LHCN-M2 (cell line): ENCODE measurements around the gene FBF1. TPM values are rescaled to one million over a fixed set of nuclear protein-coding genes. Genes with fewer than 3 reads are reported as not detected.
"Not testable (repeated sequence)": the region's sequence is repeated elsewhere in the genome, so short reads cannot be mapped to it uniquely, and the experiment has no call there.

ENCODE experiments used
- DNase-seq: peaks from one replicate; pipeline ENCODE4 v3.0.0-alpha.2; 2012; ENCODE audit warnings: low read depth
- total RNA-seq: library from RNA; depleted of rRNA; stranded (reverse); fragments of >200 nt; gene quantifications from 2 replicates; pipeline ENCODE4 v1.2.3, GENCODE V29; 2014; rRNA removed

FBF1 gene
- total RNA-seq, 1 experiment from 2014 or later: 19.7 TPM

GRCh38 chr17:75876190-75876937, 64.5 kb downstream of the FBF1 start:
- DNase-seq: no peak

DNA sequence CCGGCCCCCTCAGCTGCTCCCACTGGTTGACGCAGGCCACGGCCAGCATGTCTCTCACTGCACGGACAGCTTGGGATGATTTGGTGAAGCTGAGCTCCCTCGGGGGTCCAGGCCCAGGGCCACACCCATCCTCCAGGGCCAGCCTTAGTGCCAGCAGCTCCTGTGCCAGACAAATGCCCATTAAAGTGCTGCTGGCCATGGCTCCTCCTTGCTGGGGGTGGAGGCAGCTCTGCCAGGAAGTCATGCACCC, 65.0 kb downstream of the FBF1 start:
- DNase-seq: no peak

DNA sequence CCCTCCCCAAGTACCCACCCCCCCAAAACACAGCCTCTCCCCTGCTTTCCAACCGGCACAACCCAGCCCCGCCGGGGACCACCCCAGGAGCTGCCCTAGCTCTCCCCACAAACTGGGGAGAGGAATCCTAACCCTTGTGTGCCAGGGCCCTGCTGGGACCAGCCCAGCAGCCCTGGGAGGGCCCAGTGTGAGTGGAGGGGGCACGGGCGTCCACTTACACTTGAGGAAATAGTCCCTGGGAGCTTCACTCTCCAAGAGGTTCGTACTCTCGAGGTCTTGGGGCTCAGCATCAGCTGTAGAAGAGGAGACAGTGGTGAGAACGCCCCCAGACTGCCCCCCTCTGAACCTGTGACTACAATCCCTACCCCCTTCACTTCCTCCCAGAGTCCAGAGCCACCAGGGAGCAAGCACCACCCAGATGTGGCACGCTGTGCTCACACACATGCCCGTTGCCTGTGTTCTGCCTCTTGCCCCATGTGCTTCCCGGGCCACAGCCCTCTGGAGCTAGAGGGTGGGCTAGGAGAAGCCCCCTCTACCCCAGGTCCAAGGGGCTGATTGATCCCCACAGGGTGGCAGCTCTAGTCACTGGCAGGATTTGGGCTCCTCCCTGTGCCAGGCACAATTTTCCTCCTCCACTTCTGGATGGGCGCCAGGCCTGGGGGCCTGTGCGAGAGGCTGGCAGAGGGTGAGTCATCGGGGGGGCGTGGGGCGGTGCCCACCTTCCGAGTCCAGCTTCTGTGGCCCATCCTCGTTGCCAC, 65.5 kb downstream of the FBF1 start:
- no peak for DNase-seq

DNA sequence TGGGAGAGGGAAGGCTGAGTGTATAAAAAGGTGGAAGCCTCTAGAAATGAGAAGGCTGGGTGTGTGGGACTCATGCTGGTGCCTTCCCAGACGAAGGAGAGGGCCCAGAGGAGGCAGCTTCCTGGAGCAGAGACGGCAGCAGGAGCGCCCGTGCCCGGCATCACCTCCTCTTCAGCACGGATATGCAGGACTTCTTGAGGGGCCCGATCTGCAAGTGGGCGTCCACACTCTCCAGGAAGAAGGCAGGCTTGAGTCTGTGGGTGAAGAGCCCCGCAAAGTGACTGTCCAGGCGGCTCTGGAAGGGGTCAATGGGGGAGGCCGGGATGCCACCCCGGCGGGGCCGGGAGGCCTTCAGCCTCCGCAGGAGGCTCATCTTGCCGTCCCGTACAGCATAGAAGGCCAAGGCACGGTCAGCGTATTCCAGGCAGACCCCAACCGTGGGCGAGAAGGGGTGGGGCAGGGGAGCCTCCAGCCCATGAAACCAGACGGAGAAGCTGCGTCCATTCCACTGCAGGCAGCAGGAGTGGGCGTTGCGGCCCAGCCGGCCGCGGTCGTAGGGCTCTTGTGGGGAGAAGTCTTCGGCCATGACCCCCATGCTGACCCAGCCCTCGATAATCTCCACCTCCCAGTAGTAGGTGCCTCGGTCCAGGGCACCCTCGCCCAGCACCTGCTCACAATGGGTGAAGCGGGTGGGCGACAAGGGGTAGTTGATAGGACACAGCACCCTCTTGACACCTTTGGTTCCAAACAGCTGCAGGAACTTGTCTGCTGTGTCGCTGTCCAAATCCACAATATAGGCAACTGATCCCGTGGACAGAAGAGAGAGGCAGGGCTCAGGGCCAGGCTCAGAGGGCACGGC, 66.3 kb downstream of the FBF1 start:
- no peak for DNase-seq

DNA sequence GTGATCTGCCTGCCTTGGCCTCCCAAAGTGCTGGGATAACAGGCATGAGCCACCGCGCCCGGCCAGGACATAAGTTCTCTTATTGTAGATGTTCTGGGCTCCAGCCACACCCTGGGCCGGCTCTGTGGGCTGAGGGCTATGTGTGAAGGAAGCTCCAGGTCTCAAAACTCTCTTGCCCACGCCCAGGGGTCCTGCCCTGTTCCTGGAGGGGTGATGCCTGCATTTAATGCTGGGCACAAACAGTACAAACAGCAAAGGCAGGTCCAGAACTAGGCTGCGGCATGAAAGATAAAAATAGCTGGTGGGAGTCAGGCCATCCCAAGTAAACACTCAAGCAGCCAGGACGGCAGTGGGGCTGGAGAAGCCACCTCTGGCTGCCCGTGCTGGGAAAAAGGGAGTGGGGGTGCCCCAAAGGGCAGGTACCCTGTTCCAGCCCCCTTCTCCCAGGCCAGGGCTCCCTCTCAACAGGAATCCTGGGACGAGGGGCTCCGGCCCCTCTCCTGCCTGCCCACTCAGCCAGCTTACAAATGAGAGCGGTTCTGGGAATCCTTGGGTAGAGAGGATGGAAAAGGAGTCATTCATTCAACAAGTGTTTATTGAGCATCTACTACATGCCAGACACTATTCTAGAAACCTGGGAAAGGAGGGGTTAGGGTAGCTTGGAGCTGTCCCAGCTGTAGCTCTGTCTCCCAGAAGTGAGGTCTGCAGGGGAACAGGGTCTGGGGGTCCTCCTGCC, 67.1 kb downstream of the FBF1 start:
- DNase-seq: no peak

DNA sequence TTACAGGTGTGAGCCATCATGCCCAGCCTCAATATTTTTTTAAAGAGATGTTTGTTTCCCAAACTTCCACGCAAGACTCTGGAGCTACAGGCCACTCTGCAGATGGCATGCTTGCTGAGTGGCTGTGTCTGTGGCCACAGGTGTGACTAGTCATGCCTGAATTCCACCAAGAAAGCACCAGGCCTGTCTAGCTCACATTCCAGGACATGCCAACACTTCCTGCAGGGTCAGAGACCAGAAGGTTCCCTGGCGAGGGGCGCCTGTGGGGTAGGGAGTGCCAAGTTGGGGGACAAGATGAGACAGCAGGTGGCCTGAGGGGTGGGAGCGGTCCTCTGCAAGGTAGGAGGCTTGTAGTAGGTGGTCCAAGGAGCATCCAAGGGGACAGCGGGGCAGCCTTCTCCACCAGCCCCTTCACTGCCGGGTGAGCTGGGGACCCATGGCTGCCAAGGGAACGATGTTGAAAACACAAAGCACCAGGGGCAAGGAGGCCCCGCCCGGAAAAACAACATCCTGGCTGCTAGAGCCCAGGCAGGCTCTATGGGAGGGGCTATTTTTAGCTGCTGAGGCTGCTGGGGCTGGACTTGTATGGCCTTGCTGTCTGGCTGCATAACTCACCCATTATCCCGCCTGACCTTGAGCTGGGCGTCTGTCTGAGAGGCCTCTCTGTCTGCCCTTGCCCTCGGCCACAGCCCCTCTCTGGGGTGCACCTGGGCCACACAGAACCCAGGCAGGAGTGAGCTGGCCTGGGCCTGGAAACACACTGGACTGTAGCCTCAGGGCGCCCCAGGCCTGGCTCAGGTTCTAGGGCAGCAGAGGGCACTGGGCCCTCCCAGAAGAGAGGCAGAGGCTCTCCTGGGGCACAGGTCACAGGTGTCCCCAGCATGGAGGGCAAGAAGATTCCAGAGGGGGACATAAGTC, 68.1 kb downstream of the FBF1 start:
- DNase-seq: peak; percentile 66

DNA sequence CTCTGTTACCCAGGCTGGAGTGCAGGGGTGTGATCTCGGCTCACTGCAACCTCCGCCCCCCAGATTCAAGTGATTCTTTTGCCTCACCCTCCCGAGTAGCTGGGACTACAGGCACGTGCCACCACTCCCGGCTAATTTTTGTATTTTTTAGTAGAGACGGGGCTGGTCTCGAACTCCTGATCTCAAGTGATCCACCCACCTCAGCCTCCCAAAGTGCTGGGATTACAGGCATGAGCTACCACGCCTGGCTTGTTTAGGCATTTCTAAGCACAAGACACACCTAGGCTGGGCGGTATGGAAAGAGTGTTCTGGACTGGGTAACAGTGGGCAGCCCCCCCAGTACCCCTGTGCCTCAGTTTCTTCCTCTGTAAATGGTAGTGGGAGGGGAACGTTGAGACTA, 70.6 kb downstream of the FBF1 start:
- not testable (repeated sequence) for DNase-seq

- DNase-seq: no peak
Measured at GRCh38 chr17:75869282-75870141, 71.3 kb downstream of the FBF1 start.

DNA sequence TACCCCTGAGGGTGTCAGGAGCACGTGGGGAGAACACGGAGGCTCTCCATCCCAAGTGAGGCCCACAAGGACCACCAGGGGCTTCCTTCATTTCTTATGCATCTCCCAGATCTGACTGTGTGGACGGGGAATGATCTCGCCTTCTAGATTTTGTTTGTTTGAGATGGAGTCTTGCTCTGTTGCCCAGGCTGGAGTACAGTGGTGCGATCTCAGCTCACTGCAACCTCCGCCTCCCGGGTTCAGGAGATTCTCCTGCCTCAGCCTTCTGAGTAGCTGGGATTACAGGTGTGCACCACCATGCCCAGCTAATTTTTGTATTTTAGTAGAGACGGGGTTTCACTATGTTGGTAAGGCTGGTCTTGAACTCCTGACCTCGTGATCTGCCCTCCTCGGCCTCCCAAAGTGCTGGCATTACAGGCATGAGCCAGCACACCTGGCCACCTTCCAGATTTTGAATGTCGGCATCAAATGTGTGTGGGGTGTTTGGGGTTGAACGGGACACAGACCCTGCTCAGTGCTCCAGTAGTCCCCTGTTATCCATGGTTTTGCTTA, 72.0 kb downstream of the FBF1 start:
- not testable (repeated sequence) for DNase-seq

- DNase-seq: not testable (repeated sequence)
Measured at GRCh38 chr17:75865404-75866188, 75.2 kb downstream of the FBF1 start.

DNA sequence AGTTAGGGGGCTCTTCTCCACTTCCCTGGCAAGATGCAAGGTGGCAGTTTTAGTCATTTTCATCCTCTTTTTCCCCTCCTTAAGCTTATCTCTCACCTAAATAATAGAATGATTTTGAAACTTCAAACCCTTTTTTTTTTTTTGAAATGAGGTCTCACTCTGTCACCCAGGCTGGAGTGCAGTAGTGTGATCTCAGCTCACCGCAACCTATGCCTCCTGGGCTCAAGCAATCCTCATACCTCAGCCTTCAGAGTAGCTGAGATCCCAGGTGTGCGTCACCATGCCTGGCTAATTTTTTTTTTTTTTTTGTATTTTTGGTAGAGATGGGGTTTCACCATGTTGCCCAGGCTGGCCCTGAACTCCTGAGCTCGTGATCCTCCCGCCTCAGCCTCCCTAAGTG, 76.0 kb downstream of the FBF1 start:
- DNase-seq: not testable (repeated sequence)

GRCh38 chr17:75864448-75864871, 76.4 kb downstream of the FBF1 start:
- DNase-seq: peak; percentile 69

DNA sequence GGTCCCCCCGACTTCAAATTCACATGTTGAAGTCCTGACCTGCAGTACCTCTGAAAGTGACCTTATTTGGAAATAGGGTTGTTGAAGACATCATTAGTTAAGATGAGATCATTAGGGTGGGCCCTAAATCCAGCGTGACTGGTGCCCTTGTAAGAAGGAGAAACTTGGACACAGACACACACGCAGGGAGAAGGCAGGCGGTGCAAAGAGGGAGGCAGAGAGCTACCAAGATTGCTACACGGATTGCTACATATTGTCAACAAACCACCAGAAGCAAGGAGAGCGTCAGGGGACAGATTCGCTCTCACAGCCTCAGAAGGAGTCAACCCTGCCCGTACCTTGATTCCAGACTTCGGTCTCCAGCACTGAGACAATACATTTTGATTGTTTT, 78.9 kb downstream of the FBF1 start:
- no peak for DNase-seq

Other genes with a start within 250 kb of the FBF1 start
- 0.17 and 5.5 TPM in 2 replicates for gene ITGB4, start 219.6 kb downstream of the FBF1 start, total RNA-seq
- 65.4 and 66.3 TPM in 2 replicates for gene GALK1, start 175.8 kb downstream of the FBF1 start, total RNA-seq
- 18.8 and 32.5 TPM in 2 replicates for gene UNK, start 156.2 kb downstream of the FBF1 start, total RNA-seq
- 0.69 and 0.71 TPM in 2 replicates for gene UNC13D, start 96.6 kb downstream of the FBF1 start, total RNA-seq
- 27.6 and 33.3 TPM in 2 replicates for gene WBP2, start 85.7 kb downstream of the FBF1 start, total RNA-seq
- gene TRIM47, start 62.5 kb downstream of the FBF1 start, total RNA-seq: 11.8 and 11.9 TPM in 2 replicates
- gene TRIM65, start 44.1 kb downstream of the FBF1 start, total RNA-seq: 29.6 and 32.5 TPM in 2 replicates
- 28.7 and 37.1 TPM in 2 replicates for gene MRPL38, start 36.2 kb downstream of the FBF1 start, total RNA-seq
- 30.5 and 36.2 TPM in 2 replicates for gene ACOX1, start 38.1 kb upstream of the FBF1 start, total RNA-seq
- 16.7 and 18.5 TPM in 2 replicates for gene TEN1, start 38.2 kb upstream of the FBF1 start, total RNA-seq
- 2.9 and 3.8 TPM in 2 replicates for gene CDK3, start 59.8 kb upstream of the FBF1 start, total RNA-seq
- not detected in 2 replicates for gene EVPL, start 86.3 kb upstream of the FBF1 start, total RNA-seq
- 27.3 and 29.3 TPM in 2 replicates for gene SRP68, start 131.5 kb upstream of the FBF1 start, total RNA-seq
- 0.13 TPM in 1 of 2 replicates, not detected in the other for gene GALR2, start 133.7 kb upstream of the FBF1 start, total RNA-seq
- gene ZACN, start 138.1 kb upstream of the FBF1 start, total RNA-seq: not detected in 2 replicates
- gene EXOC7, start 162.7 kb upstream of the FBF1 start, total RNA-seq: 83.5 and 83.7 TPM in 2 replicates
- 0.26 TPM in 1 of 2 replicates, not detected in the other for gene FOXJ1, start 200.2 kb upstream of the FBF1 start, total RNA-seq